Activated naive CD4-positive, alpha-beta T cell treated with anti-CD3 and anti-CD28 coated beads for 36 hours (primary cell): ENCODE measurements around the gene SEPTIN2. TPM values are rescaled to one million over a fixed set of nuclear protein-coding genes. Genes with fewer than 3 reads are reported as not detected.
A peak's percentile ranks its signal among the peaks of the same experiment; 100 is the strongest.
"Not testable (repeated sequence)": the region's sequence is repeated elsewhere in the genome, so short reads cannot be mapped to it uniquely, and the experiment has no call there.

Experiments used
- CTCF ChIA-PET: fragments of 350-600 bp; sonication (Branson Sonifier 250); formaldehyde crosslinking; loops from one replicate; lab custom pipeline; 2021; ENCODE audit warnings: antibody characterized with exemption; lab: Charles Lee
- DNase-seq: peaks from one replicate; pipeline ENCODE4 v3.0.0-alpha.2; 2020
- H3K27ac Mint-ChIP-seq: one replicate; pipeline ENCODE4 v1.8.0; 2021; ENCODE audit warnings: mild to moderate bottlenecking, mixed read lengths
- H3K27me3 Mint-ChIP-seq: one replicate; pipeline ENCODE4 v1.8.0; 2021; ENCODE audit warnings: low read depth, mixed read lengths
- H3K36me3 Mint-ChIP-seq: one replicate; pipeline ENCODE4 v1.8.0; 2021; ENCODE audit warnings: low read depth, mixed read lengths
- H3K4me1 Mint-ChIP-seq: one replicate; pipeline ENCODE4 v1.8.0; 2021; ENCODE audit warnings: low read depth, mixed read lengths
- H3K4me3 Mint-ChIP-seq: one replicate; pipeline ENCODE4 v1.8.0; 2021; ENCODE audit warnings: mild to moderate bottlenecking, moderate library complexity, mixed read lengths
- H3K9me3 Mint-ChIP-seq: one replicate; pipeline ENCODE4 v1.8.0; 2021; ENCODE audit warnings: mixed read lengths
- intact Hi-C: fragments of 100-400 bp; cut with micrococcal nuclease; formaldehyde crosslinking; loops from one replicate; pipeline ENCODE4 v1.15.1; 2023
- total RNA-seq, 2 experiments: library from RNA; stranded (reverse); gene quantifications; one replicate each; pipeline ENCODE4 v1.2.3, GENCODE V29; 2021

The SEPTIN2 gene
- total RNA-seq, 2 experiments from 2014 or later: 216 to 227 TPM

- Mint-ChIP-seq H3K36me3 (peaks cover 2% of the 10 kb centered on the region), H3K4me3 (no peak overlapping the region)
Measured at GRCh38 chr2:241308832-241309500, 6.8 kb upstream of the SEPTIN2 start.

GRCh38 chr2:241309684-241310117 lies 6.0 kb upstream of the SEPTIN2 start:
- Mint-ChIP-seq H3K36me3 (peaks cover 2% of the 10 kb centered on the region), H3K4me3 (peak overlapping the region; percentile 41), H3K27ac (peak overlapping the region; percentile 84), H3K27me3 (no peaks in the 10 kb centered on the region), H3K9me3 (no peaks in the 10 kb centered on the region), H3K4me1 (peaks cover 73% of the 10 kb centered on the region)
- DNase-seq: peak; percentile 84
- intact Hi-C loops: no loop called here
- CTCF ChIA-PET: no interaction called here

More at GRCh38 chr2:241308832-241309500, 6.8 kb upstream of the SEPTIN2 start:
- Mint-ChIP-seq H3K27me3 (no peaks in the 10 kb centered on the region), H3K9me3 (no peaks in the 10 kb centered on the region), H3K27ac (peak overlapping the region; percentile 84), H3K4me1 (peaks cover 73% of the 10 kb centered on the region)
- no peak for DNase-seq
- CTCF ChIA-PET: no interaction called here
- intact Hi-C loops: no loop called here

- Mint-ChIP-seq H3K27me3 (no peaks in the 10 kb centered on the region), H3K9me3 (no peaks in the 10 kb centered on the region), H3K4me3 (no peak overlapping the region), H3K36me3 (peaks cover 2% of the 10 kb centered on the region), H3K4me1 (peaks cover 66% of the 10 kb centered on the region), H3K27ac (peak overlapping the region; percentile 77)
- DNase-seq: no peak
- intact Hi-C loops: no loop called here
- CTCF ChIA-PET: no interaction called here
Measured at GRCh38 chr2:241310917-241311566, 4.7 kb upstream of the SEPTIN2 start.

GRCh38 chr2:241312082-241312481 lies 3.6 kb upstream of the SEPTIN2 start:
- DNase-seq: no peak
- Mint-ChIP-seq H3K4me1 (peaks cover 66% of the 10 kb centered on the region), H3K27ac (no peak overlapping the region), H3K36me3 (peaks cover 10% of the 10 kb centered on the region), H3K4me3 (no peak overlapping the region), H3K27me3 (no peaks in the 10 kb centered on the region), H3K9me3 (no peaks in the 10 kb centered on the region)
- CTCF ChIA-PET: no interaction called here
- intact Hi-C loops: no loop called here

- H3K9me3 Mint-ChIP-seq: no peaks in the 10 kb centered on the region
- intact Hi-C loops: loop anchor here (2.0 kb wide), 4 partner anchors 41 to 753 kb away; partner anchors contain the start of genes DUSP28 and MTERF4
- H3K36me3 Mint-ChIP-seq: peaks cover 21% of the 10 kb centered on the region
- H3K27ac Mint-ChIP-seq: peak overlapping the region; percentile 30
- H3K4me3 Mint-ChIP-seq: peak overlapping the region; percentile 100
- CTCF ChIA-PET: no interaction called here
- no peaks in the 10 kb centered on the region for H3K27me3 Mint-ChIP-seq
- peaks cover 70% of the 10 kb centered on the region for H3K4me1 Mint-ChIP-seq
- DNase-seq: no peak
Measured at GRCh38 chr2:241313543-241314095, 2.1 kb upstream of the SEPTIN2 start.

- no peaks in the 10 kb centered on the region for H3K27me3 Mint-ChIP-seq
- H3K27ac Mint-ChIP-seq: peak overlapping the region; percentile 100
- DNase-seq: peak; percentile 40
- no peaks in the 10 kb centered on the region for H3K9me3 Mint-ChIP-seq
- CTCF ChIA-PET: interaction anchor here (1.2 kb wide), 1 partner anchor 372 kb away, joined by 3 read pairs; the partner anchor contains the start of gene DTYMK
- H3K4me3 Mint-ChIP-seq: peak overlapping the region; percentile 100
- H3K4me1 Mint-ChIP-seq: peaks cover 70% of the 10 kb centered on the region
- peaks cover 24% of the 10 kb centered on the region for H3K36me3 Mint-ChIP-seq
- intact Hi-C loops: loop anchor here (1.0 to 5.0 kb wide), 14 partner anchors 42 to 1177 kb away; partner anchors contain the start of genes ATG4B, CAPN10, COPS9 and DTYMK
Measured at GRCh38 chr2:241314226-241315092, 1.3 kb upstream of the SEPTIN2 start.

GRCh38 chr2:241315093-241315878 lies 439 bp upstream of the SEPTIN2 start, which contains the start of gene HDLBP:
Gene HDLBP, minus strand, starts transcription at chr2:241315672. Its CDS starts 48,803 bp downstream, at chr2:241266869.
- Mint-ChIP-seq H3K4me3 (peak within 1 kb of the TSS; percentile 100), H3K36me3 (peaks cover 29% of the 10 kb centered on the region), H3K27me3 (no peaks in the 10 kb centered on the region), H3K4me1 (peaks cover 71% of the 10 kb centered on the region), H3K27ac (peak within 1 kb of the TSS; percentile 100), H3K9me3 (no peaks in the 10 kb centered on the region)
- intact Hi-C loops: loop anchor here (1.0 to 5.0 kb wide), 14 partner anchors 41 to 1178 kb away; partner anchors contain the start of genes ATG4B, CAPN10, COPS9 and DTYMK
- DNase-seq: peak; percentile 100
- CTCF ChIA-PET: interaction anchor here (0.7 to 1.2 kb wide), 2 partner anchors 159 to 371 kb away, joined by 3 read pairs; partner anchors contain the start of gene DTYMK

- H3K4me3 Mint-ChIP-seq: peak overlapping the region; percentile 100
- intact Hi-C loops: loop anchor here (1.0 to 5.0 kb wide), 4 partner anchors 19 to 1180 kb away; partner anchors contain the start of genes COPS9 and DTYMK
- CTCF ChIA-PET: interaction anchor here (0.6 kb wide), 1 partner anchor 27 kb away, joined by 3 read pairs; no protein-coding TSS in a partner anchor
- H3K27ac Mint-ChIP-seq: peak overlapping the region; percentile 100
- H3K9me3 Mint-ChIP-seq: no peaks in the 10 kb centered on the region
- DNase-seq: peak; percentile 16
- no peaks in the 10 kb centered on the region for H3K27me3 Mint-ChIP-seq
- H3K36me3 Mint-ChIP-seq: peaks cover 36% of the 10 kb centered on the region
- peaks cover 71% of the 10 kb centered on the region for H3K4me1 Mint-ChIP-seq
Measured at GRCh38 chr2:241316825-241317224, 1.1 kb downstream of the SEPTIN2 start.

GRCh38 chr2:241317391-241317790 lies 1.7 kb downstream of the SEPTIN2 start:
- Mint-ChIP-seq H3K27ac (peak overlapping the region; percentile 100), H3K27me3 (no peaks in the 10 kb centered on the region), H3K36me3 (peaks cover 37% of the 10 kb centered on the region), H3K4me3 (peak overlapping the region; percentile 100), H3K9me3 (no peaks in the 10 kb centered on the region), H3K4me1 (peaks cover 71% of the 10 kb centered on the region)
- CTCF ChIA-PET: no interaction called here
- intact Hi-C loops: loop anchor here (5.0 kb wide), 2 partner anchors 370 to 1180 kb away; partner anchors contain the start of genes COPS9 and DTYMK
- DNase-seq: no peak

- H3K9me3 Mint-ChIP-seq, H3K27me3 Mint-ChIP-seq, DNase-seq, H3K27ac Mint-ChIP-seq, CTCF ChIA-PET: not testable (repeated sequence)
- Mint-ChIP-seq H3K4me3 (peak overlapping the region; percentile 14), H3K4me1 (peaks cover 66% of the 10 kb centered on the region), H3K36me3 (peaks cover 41% of the 10 kb centered on the region)
- intact Hi-C loops: loop anchor here (5.0 kb wide), 2 partner anchors 368 to 1182 kb away; partner anchors contain the start of genes COPS9 and DTYMK
Measured at GRCh38 chr2:241318830-241319229, 3.1 kb downstream of the SEPTIN2 start.

GRCh38 chr2:241320394-241320793 lies 4.7 kb downstream of the SEPTIN2 start:
- intact Hi-C loops: no loop called here

More at GRCh38 chr2:241320394-241320793, 4.7 kb downstream of the SEPTIN2 start:
- no peak for DNase-seq
- Mint-ChIP-seq H3K9me3 (no peaks in the 10 kb centered on the region), H3K4me1 (peaks cover 73% of the 10 kb centered on the region), H3K27ac (peak overlapping the region; percentile 43), H3K36me3 (peaks cover 50% of the 10 kb centered on the region), H3K4me3 (peak overlapping the region; percentile 43), H3K27me3 (no peaks in the 10 kb centered on the region)
- CTCF ChIA-PET: no interaction called here
